HL-60 (cell line): ENCODE results near the gene PUS1.

Experiments used
- GABPA ChIP-seq: IDR thresholded peaks from 2 replicates; pipeline ENCODE4 v1.6.1; 2012; ENCODE audit warnings: low read depth
- POLR2AphosphoS5 ChIP-seq: IDR thresholded peaks from 2 replicates; pipeline ENCODE4 v1.6.1; 2012; ENCODE audit warnings: low read depth
- SPI1 ChIP-seq: IDR thresholded peaks from 2 replicates; pipeline ENCODE4 v1.6.1; 2012; ENCODE audit warnings: low read depth, mild to moderate bottlenecking, borderline replicate concordance
- TF ChIP-seq, protein P1 (sequence below): IDR thresholded peaks from 2 replicates; pipeline ENCODE4 v1.6.1; 2012; ENCODE audit warnings: low read depth; ENCODE audit not compliant: insufficient replicate concordance
- TF ChIP-seq, protein P2 (sequence below): IDR thresholded peaks from one replicate; pipeline ENCODE4 v1.5.1; 2011; ENCODE audit warnings: low read length, control low read depth, inconsistent platforms; ENCODE audit not compliant: insufficient read depth

DNA sequence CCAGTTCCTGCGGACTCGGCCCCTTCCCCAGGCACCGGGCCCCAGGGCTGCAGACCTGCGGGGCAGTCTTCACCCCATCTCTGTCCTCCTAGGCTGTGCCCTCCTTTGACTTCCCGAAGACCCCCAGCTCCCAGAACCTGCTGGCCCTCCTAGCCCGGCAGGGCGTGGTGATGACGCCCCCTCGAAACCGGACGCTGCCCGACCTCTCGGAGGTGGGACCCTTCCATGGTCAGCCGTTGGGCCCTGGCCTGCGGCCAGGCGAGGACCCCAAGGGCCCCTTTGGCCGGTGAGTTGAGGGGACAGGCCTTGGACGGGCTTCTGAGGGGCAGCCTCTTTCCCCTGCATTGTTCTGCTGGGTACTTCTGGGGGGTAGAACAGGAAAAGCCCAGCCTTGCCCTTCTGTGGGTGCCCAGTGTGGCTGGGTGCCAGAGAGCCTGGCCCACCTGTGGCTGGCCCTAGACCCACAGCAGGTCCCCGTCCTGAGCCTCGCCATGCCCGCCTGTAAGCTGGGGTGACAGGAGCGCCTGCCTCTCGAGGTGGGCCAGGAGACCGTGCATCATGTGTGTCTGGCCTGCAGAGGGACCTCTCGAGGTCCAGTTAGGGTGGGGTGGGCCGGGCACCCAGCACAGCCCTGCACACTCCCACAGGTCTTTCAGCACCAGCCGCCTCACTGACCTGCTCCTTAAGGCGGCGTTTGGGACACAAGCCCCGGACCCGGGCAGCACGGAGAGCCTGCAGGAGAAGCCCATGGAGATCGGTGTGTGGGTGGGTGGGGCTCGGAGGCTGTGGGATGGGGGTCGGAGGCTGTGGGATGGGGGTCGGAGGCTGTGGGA is 12.6 kb upstream of the PUS1 start:
- TF ChIP-seq SPI1 (no peak), POLR2AphosphoS5 (no peak), GABPA (no peak)
- TF ChIP-seq, protein P1, sequence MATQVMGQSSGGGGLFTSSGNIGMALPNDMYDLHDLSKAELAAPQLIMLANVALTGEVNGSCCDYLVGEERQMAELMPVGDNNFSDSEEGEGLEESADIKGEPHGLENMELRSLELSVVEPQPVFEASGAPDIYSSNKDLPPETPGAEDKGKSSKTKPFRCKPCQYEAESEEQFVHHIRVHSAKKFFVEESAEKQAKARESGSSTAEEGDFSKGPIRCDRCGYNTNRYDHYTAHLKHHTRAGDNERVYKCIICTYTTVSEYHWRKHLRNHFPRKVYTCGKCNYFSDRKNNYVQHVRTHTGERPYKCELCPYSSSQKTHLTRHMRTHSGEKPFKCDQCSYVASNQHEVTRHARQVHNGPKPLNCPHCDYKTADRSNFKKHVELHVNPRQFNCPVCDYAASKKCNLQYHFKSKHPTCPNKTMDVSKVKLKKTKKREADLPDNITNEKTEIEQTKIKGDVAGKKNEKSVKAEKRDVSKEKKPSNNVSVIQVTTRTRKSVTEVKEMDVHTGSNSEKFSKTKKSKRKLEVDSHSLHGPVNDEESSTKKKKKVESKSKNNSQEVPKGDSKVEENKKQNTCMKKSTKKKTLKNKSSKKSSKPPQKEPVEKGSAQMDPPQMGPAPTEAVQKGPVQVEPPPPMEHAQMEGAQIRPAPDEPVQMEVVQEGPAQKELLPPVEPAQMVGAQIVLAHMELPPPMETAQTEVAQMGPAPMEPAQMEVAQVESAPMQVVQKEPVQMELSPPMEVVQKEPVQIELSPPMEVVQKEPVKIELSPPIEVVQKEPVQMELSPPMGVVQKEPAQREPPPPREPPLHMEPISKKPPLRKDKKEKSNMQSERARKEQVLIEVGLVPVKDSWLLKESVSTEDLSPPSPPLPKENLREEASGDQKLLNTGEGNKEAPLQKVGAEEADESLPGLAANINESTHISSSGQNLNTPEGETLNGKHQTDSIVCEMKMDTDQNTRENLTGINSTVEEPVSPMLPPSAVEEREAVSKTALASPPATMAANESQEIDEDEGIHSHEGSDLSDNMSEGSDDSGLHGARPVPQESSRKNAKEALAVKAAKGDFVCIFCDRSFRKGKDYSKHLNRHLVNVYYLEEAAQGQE: no peak
- TF ChIP-seq, protein P2, sequence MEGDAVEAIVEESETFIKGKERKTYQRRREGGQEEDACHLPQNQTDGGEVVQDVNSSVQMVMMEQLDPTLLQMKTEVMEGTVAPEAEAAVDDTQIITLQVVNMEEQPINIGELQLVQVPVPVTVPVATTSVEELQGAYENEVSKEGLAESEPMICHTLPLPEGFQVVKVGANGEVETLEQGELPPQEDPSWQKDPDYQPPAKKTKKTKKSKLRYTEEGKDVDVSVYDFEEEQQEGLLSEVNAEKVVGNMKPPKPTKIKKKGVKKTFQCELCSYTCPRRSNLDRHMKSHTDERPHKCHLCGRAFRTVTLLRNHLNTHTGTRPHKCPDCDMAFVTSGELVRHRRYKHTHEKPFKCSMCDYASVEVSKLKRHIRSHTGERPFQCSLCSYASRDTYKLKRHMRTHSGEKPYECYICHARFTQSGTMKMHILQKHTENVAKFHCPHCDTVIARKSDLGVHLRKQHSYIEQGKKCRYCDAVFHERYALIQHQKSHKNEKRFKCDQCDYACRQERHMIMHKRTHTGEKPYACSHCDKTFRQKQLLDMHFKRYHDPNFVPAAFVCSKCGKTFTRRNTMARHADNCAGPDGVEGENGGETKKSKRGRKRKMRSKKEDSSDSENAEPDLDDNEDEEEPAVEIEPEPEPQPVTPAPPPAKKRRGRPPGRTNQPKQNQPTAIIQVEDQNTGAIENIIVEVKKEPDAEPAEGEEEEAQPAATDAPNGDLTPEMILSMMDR: no peak
